ENCODE data around the gene PNKP.

The PNKP gene

DNA sequence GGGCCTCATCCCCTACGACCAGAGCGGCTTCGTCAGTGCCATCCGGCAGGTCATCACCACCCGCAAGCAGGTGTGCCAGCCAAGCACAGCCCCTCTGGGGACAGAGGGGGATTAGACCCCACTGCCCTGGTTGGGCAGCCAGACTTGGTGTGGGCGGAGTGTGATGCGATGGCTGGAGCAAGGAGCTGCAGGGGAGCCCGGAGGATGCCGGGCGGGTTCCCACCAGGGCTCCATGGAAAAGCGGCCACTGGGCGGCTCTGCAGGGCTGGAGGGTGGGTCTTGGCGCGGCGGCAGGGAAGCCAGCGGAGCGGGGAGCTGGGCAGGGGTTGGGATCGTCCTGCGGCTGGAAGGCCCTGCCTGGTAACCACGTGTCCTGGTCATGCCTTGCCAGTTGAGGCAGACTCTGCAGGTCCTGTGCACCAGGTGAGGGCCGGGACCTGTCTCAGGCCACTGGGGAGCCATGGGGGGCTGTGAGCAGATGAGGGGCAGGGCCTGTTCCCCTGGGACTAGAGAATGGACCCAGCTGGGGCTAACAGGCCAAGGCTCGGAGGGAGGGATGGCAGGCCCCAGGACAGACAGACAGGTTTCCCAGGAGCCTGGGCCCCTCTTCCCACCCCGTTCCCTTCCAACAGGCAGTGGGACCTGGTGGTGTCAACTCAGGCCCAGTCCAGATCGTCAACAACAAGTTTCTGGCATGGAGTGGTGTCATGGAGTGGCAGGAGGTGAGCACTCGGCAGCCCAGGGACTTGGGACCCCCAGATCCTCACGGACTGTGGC is 10.1 kb downstream of the PNKP start:
- no peak for DNase-seq

- DNase-seq, result no peak
Observed at GRCh38 chr19:49856574-49857021, 10.8 kb downstream of the PNKP start.

GRCh38 chr19:49855676-49856573 is 11.5 kb downstream of the PNKP start:
- no peak for DNase-seq

- DNase-seq, result no peak
Observed at GRCh38 chr19:49855277-49855675, 12.1 kb downstream of the PNKP start.

DNA sequence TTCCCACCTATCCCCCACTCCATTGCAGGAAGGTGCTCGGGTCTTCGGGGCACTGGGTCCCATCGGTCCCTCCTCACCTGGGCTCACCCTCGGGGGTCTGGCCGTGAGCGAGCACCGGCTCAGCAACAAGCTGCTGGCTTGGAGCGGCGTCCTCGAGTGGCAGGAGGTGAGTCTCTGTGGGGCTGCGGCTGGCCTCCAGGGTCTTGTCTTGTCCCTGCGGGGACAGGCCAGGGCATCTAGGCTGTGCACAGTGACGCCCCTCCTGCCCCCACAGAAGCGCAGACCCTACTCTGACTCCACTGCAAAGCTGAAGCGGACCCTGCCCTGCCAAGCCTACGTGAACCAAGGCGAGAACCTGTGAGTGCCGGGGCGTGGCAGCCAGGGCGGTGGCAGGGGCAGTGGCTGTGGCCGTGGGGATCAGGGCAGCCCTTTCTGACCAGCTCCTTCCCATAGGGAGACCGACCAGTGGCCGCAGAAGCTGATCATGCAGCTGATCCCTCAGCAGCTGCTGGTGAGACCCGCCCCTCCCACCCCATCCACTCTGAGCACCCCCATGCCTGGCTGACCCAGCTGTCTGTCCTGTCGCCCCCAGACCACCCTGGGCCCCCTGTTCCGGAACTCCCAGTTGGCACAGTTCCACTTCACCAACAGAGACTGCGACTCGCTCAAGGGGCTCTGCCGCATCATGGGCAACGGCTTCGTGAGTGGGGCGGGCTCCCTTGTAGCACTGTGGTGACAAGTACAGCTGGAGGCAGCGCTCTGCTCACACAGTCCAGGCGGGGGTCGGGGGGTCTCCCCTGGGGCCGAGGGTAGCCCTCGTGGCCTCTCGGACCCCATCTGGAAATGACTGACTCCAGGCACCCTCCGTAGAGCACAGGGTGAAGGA is 12.8 kb downstream of the PNKP start:
- no peak for DNase-seq

DNA sequence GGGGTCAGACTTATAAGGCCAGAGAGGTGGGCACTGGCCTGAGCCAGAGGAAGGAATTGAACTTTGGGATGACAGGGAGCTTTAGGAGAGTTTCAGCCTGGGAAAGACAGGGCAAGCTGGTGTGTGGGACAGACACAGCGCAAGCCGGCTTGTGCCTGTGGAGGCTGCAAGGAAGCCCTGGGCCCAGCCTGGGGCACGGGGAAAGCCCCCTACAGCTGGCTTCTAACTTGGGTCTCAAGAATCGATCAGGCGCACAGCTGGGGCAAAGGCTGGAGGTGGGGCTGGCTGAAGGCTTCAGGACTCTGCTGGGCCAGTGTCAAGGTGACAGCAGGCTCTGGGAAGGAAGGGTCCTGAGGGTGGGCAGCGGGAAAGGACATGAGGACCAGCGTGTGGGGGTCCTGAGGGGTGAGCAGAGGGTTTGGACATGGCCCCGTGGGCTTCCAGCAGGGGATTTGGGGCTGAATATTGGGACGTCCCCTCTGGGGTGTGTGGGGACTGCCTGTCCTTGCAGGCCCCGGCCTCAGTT is 13.5 kb downstream of the PNKP start:
- DNase-seq, result no peak

DNA sequence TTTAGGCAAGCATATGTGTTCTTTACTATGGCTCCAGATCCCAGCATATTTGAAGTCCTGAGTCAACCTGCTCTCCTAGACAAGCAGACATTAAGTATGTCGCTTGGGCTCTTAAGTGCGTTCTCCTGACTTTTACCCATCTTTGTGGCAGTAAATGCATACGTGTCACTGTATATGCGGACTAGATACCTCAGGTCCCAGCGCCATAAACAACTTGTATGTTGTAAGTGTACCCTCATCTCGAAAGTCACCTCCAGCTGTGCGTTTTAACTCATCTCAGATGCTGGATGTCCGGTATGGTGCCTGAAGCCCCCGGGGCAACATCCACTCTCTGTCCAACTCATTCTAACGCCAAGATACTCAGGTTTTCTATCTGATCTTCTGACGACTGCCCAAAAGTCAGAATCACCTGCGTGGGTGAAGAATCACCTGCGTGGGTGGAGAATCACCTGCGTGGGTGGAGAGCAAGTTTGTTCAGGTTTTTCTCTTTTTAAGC is 14.7 kb downstream of the PNKP start:
- DNase-seq, result no peak

DNA sequence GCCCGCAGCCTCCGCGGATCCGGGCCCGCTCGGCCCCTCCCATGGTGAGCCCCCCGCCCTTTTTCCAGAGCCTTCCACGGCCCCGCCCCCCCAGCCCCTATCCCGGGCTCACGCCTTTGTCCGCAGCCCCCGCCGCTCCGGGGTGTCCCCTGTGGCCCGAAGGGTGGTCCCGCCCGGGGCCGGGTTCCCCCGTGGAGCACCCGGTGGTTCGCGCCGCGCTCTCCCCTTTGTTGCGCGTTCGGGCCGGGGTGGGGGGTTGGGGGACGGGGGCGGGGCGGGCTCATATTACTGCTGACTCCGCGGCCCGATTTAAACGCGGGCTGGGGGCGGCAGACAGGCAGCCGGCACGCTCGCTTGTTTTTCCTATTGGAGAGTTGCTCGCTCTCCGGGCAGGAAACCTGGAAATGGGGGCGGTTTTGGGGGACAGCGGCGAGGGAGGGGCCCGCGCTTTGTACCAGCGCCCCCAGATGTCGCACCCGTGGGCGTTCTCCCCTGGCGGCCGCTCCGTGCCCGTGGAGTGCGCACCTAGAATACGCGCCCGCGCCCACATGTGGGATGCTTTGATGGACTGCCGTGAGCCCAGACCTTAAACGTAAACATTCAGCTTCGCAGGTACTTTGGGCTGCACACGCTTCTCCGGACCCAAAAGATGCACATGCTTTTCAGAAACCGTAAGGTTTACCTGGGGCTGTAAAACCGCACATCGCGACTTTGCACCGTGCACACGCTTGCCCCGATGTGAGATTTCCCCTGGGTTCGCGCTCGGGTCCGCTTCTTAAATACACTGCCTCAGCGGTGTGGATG is 15.7 kb downstream of the PNKP start:
- DNase-seq, result no peak

GRCh38 chr19:49850487-49851342 is 16.7 kb downstream of the PNKP start, which contains the start of gene PTOV1:
Gene PTOV1, plus strand, starts transcription at chr19:49851159.
- peak; percentile 78 for DNase-seq

DNA sequence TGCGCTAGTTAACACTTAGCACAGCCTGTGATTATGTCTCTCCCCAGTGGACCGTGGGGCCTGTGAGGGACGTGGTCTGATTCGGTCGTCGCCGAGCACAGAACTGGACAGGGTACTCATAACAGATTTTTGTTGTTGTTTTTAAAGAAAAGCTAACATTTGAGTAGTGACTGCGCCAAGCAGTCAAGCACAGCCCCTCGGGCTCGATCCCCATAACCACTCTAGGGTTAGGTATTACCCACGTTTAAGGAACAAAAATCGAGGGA is 17.2 kb downstream of the PNKP start:
- no peak for DNase-seq

DNA sequence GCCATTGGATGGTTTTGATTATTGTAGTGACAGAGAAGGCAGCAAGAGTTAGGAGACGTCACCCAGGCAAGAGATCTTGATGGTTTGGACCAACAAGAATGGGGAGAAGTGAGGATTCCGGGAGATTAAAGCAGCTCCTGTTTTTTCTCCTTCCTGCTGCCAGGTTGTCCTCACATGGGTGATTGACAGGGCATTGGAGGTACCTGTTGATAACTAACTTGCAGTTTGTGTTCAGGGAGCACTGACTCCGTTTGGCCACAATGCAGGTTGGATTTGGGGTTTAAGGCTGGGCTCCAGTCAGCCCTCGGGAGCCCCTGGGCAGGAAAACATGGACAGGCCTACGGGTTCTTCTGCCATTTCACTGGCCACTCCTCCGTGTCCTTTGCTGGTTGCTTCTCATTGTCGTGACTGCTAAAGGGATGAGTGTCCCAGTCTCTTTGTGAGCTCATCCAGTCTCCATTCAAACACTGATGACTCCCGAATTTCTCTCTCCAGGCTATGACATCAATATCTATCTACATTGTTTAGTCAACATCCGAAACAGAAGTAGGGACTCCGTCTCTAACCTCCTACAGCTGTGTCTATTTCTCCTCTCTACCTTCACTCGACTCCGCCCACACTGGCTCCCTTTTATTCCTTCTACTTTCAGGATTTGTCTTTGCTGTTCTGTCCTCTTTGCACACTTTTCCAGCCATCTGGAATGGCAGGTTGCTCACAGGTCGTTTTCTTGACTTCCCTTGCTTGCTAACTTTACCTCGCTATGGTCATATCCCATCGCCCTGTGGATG is 17.7 kb downstream of the PNKP start:
- no peak for DNase-seq

- DNase-seq, result no peak
Observed at GRCh38 chr19:49848938-49849337, 18.4 kb downstream of the PNKP start.

DNA sequence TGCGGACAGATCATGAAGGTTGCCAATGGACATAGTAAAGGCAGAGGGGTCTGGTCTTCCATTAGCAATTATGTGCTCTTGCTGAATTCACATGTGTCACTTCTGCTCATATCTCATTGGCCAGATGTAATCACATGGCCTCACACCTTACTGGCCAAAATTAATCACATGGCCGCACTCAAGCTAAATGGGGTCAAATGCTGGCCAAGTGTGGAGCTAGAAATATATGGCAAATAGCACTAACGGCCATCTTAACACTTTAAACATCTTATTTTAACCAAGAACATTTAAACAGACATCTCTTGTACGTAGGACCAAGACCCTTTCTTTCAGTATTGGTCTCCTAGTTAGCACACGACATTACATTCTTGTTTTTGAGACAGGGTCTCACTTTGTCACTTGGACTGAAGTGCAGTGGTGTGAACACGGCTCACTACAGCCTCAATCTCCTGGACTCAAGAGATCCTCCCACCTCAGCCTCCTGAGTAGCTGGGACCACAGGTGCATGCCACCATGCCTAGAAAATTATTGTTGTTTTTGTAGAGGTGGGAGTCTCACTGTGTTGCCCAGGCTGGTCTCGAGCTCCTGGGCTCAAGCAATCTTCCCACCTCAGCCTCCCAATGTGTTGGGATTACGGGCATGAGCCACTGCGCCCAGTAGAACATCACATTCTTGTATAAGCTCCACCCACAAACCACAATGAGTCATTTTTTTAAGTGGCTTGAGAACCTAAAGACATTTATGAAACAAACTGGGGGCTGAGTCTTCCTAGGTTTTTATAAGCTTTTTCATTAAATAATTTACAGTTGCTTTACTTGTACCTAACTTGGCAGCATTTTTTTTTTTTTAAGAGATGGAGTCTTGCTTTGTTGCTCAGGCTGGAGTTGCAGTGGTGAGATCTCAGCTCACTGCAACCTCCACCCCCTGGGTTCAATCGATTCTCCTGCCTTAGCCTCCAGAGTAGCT is 19.4 kb downstream of the PNKP start:
- DNase-seq, result no peak

- DNase-seq, result no peak
Observed at GRCh38 chr19:49846408-49846807, 21.0 kb downstream of the PNKP start.

DNA sequence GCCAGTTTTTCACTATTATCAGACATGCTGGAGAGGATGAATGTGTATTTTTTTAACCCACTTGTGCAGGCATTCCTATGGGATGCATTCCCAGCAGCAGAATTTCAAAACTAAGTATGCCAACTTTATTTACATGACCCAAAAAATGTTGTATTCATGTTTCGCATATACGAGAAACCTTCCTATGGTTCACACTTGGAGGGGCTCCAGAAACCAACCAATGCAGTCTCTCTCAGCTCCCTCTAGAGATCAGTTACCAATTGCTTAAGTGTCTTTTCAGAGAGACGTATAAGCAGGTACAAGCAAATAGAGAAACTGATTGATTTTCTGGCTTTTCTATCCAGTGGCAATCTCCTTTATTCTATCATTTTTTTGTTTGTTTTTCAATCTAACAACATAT is 22.0 kb downstream of the PNKP start:
- no peak for DNase-seq

DNA sequence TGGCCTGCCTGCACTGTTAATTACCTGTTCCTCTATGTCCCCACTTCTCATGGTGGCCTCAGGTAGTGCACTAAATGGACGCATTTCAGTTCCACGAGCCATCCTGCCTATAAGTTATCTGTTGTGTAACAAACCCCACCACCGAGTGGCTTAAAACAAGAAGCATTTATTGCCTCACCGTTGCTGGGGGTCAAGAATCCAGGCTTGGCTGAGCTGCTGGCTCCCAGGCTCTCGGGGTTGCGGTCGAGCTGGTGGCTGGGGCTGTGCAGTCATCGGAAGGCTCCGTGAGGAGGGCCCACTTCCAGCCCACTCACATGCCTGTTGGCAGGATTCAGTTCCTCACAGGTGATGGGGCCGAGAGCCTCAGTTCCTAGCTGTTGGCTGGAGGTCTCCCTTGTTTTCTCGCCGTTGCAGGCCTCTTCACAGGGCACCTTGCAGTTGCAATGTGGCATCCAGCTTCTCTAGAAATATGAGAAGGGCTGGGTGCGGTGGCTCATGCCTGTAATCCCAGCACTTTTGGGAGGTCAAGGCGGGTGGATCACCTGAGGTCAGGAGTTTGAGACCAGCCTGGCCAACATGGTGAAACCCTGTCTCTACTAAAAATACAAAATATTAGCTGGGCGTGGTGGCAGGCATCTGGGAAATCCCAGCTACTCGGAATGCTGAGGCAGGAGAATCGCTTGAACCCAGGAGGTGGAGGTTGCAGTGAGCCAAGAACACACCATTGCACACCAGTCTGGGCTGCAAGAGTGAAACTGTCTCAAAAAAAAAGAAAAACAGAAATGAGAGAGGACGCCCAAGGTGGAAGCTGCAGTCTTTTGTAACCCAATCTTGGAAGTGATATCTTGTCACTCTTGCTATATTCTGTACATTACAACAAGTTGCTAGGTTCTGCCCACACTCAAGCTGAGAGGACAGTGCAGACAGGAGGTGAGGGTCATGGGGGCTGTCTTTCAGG is 23.0 kb downstream of the PNKP start:
- no peak for DNase-seq

DNA sequence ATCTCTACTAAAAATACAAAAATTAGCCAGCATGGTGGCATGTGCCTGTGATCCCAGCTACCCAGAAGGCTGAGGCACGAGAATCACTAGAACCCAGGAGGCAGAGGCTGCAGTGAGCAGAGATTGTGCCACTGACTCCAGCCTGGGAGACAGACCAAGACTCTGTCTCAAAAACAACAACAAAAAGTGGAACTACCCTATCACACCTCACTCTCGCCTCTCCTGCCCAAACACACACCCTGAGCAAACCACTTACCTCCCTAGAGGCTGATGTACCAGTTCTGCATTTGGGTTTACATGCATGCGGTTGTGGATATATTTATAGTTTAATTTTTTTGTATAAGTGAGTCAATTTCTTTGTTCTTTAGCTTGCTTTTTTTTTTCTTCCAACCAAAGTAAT is 24.1 kb downstream of the PNKP start:
- DNase-seq, result no peak
